ENCODE results near the gene LRP1-AS. TPM values are rescaled to one million over a fixed set of nuclear protein-coding genes. Genes with fewer than 3 reads are reported as not detected.

Gene LRP1-AS
- total RNA-seq, 4 donors from 2014 or later = not detected

- WGBS, 2 donors = 80 to 84% methylated on average over 10 of the region's 10 CpGs
- intact Hi-C loops (cut with DNase I; ENCODE audit: low total_unique reads) = no loop called here
- TF ChIP-seq CTCF (IDR thresholded peaks at IDR 0.05) = no peak
- TF ChIP-seq POLR2A (IDR thresholded peaks at IDR 0.05) = no peak
These were observed 20.6 kb upstream of the LRP1-AS start for GRCh38 chr12:57168058-57168457.

GRCh38 chr12:57166971-57167371 is 19.6 kb upstream of the LRP1-AS start:
- H3K4me3 ChIP-seq (ENCODE audit: low read depth, poor library complexity, severe bottlenecking) = no peak overlapping the region
- TF ChIP-seq POLR2A (IDR thresholded peaks at IDR 0.05) (no peak), CTCF (IDR thresholded peaks at IDR 0.05) (no peak)
- intact Hi-C loops (cut with DNase I; ENCODE audit: low total_unique reads) = no loop called here
- DNase-seq (ENCODE audit: low spot score in 2 of 2) = no peak
- WGBS, 2 donors = 53 to 58% methylated on average over 10 of the region's 10 CpGs

More at GRCh38 chr12:57168058-57168457, 20.6 kb upstream of the LRP1-AS start:
- DNase-seq (ENCODE audit: low spot score in 2 of 2) = no peak
- no peak overlapping the region for H3K4me3 ChIP-seq (ENCODE audit: low read depth, poor library complexity, severe bottlenecking)

- TF ChIP-seq POLR2A (IDR thresholded peaks at IDR 0.05) (no peak), CTCF (IDR thresholded peaks at IDR 0.05) (no peak)
- no peak overlapping the region for H3K4me3 ChIP-seq (ENCODE audit: low read depth, poor library complexity, severe bottlenecking)
- intact Hi-C loops (cut with DNase I; ENCODE audit: low total_unique reads) = no loop called here
- 44 to 53% methylated on average over 19 of the region's 19 CpGs for WGBS, 2 donors
- no peak for DNase-seq (ENCODE audit: low spot score in 2 of 2)
These were observed 18.3 kb upstream of the LRP1-AS start for GRCh38 chr12:57165741-57166140.

GRCh38 chr12:57164966-57165625 is 17.7 kb upstream of the LRP1-AS start:
- WGBS, 2 donors = 70% methylated on average over 13 of the region's 13 CpGs
- intact Hi-C loops (cut with DNase I; ENCODE audit: low total_unique reads) = no loop called here
- no peak for TF ChIP-seq POLR2A (IDR thresholded peaks at IDR 0.05)
- no peak for TF ChIP-seq CTCF (IDR thresholded peaks at IDR 0.05)

GRCh38 chr12:57164454-57164853 is 17.0 kb upstream of the LRP1-AS start:
- TF ChIP-seq CTCF (IDR thresholded peaks at IDR 0.05) = no peak
- no peak for TF ChIP-seq POLR2A (IDR thresholded peaks at IDR 0.05)
- intact Hi-C loops (cut with DNase I; ENCODE audit: low total_unique reads) = no loop called here
- WGBS, 2 donors = 80 to 83% methylated on average over 3 of the region's 3 CpGs
- no peak for DNase-seq (ENCODE audit: low spot score in 2 of 2)
- H3K4me3 ChIP-seq (ENCODE audit: low read depth, poor library complexity, severe bottlenecking) = no peak overlapping the region

More at GRCh38 chr12:57164966-57165625, 17.7 kb upstream of the LRP1-AS start:
- DNase-seq (ENCODE audit: low spot score in 2 of 2) = no peak
- no peak overlapping the region for H3K4me3 ChIP-seq (ENCODE audit: low read depth, poor library complexity, severe bottlenecking)

All from lower leg skin (tissue), 4 donors.